Skeletal muscle satellite cell (primary cell): ENCODE data around the gene DNALI1.

Source experiments
- H3K27me3 ChIP-seq: 2 replicates; pipeline ENCODE4 v1.7.0; 2013; ENCODE audit warnings: low read length; ENCODE audit not compliant: control insufficient read depth, insufficient read depth
- H3K36me3 ChIP-seq: 2 replicates; pipeline ENCODE4 v1.7.0; 2013; ENCODE audit warnings: mild to moderate bottlenecking, control low read depth, low read length; ENCODE audit not compliant: insufficient read depth
- H3K4me1 ChIP-seq: 2 replicates; pipeline ENCODE4 v1.7.0; 2013; ENCODE audit warnings: low read length; ENCODE audit not compliant: control insufficient read depth, insufficient read depth
- H3K4me2 ChIP-seq: 2 replicates; pipeline ENCODE4 v1.7.0; 2013; ENCODE audit warnings: mild to moderate bottlenecking, low read length
- H3K4me3 ChIP-seq: 2 replicates; pipeline ENCODE4 v1.7.0; 2013; ENCODE audit warnings: low read length
- H3K9ac ChIP-seq: 2 replicates; pipeline ENCODE4 v1.7.0; 2013; ENCODE audit warnings: mild to moderate bottlenecking, low read depth, low read length, moderate library complexity
- H3K9me3 ChIP-seq: replicated peaks from 2 replicates; pipeline ENCODE4 v1.7.0; 2013; ENCODE audit warnings: mild to moderate bottlenecking, control low read depth, low read length

DNALI1 gene

GRCh38 chr1:37588939-37589338, 32.2 kb downstream of the DNALI1 start:
- Histone ChIP-seq H3K4me2 (no peak overlapping the region), H3K9ac (no peak overlapping the region), H3K36me3 (peaks cover 75% of the 10 kb centered on the region), H3K9me3 (no peaks in the 10 kb centered on the region), H3K4me3 (no peak overlapping the region), H3K27me3 (no peaks in the 10 kb centered on the region), H3K4me1 (peaks cover 5% of the 10 kb centered on the region)

GRCh38 chr1:37593726-37594125, 37.0 kb downstream of the DNALI1 start:
- Histone ChIP-seq H3K27me3 (no peaks in the 10 kb centered on the region), H3K9me3 (no peaks in the 10 kb centered on the region), H3K4me3 (peak overlapping the region; percentile 81), H3K9ac (no peak overlapping the region), H3K4me1 (peaks cover 18% of the 10 kb centered on the region), H3K36me3 (peaks cover 46% of the 10 kb centered on the region), H3K4me2 (peak overlapping the region; percentile 94)

- H3K9me3 ChIP-seq: no peaks in the 10 kb centered on the region
- H3K4me2 ChIP-seq: peak within 1 kb of the TSS; percentile 94
- H3K27me3 ChIP-seq: peaks cover 5% of the 10 kb centered on the region
- H3K4me3 ChIP-seq: peak within 1 kb of the TSS; percentile 81
- H3K9ac ChIP-seq: peak within 1 kb of the TSS; percentile 92
- H3K36me3 ChIP-seq: peaks cover 31% of the 10 kb centered on the region
- peaks cover 18% of the 10 kb centered on the region for H3K4me1 ChIP-seq
Observed at GRCh38 chr1:37595440-37596181, 38.9 kb downstream of the DNALI1 start, which contains the start of gene GNL2. GNL2 (minus strand) TSS chr1:37595937; CDS start chr1:37595822, 115 bp downstream.

- H3K4me2 ChIP-seq: peak overlapping the region; percentile 94
- H3K36me3 ChIP-seq: peaks cover 25% of the 10 kb centered on the region
- H3K4me3 ChIP-seq: peak overlapping the region; percentile 81
- H3K4me1 ChIP-seq: peaks cover 18% of the 10 kb centered on the region
- H3K27me3 ChIP-seq: peaks cover 11% of the 10 kb centered on the region
- no peaks in the 10 kb centered on the region for H3K9me3 ChIP-seq
- peak overlapping the region; percentile 92 for H3K9ac ChIP-seq
Observed at GRCh38 chr1:37596182-37596667, 39.5 kb downstream of the DNALI1 start.

- H3K4me2 ChIP-seq: no peak overlapping the region
- peaks cover 5% of the 10 kb centered on the region for H3K4me1 ChIP-seq
- no peak overlapping the region for H3K9ac ChIP-seq
- peaks cover 35% of the 10 kb centered on the region for H3K27me3 ChIP-seq
- H3K4me3 ChIP-seq: no peak overlapping the region
- no peaks in the 10 kb centered on the region for H3K9me3 ChIP-seq
- H3K36me3 ChIP-seq: no peaks in the 10 kb centered on the region
Observed at GRCh38 chr1:37599940-37600339, 43.2 kb downstream of the DNALI1 start.

GRCh38 chr1:37601441-37601840, 44.7 kb downstream of the DNALI1 start:
- H3K4me3 ChIP-seq: no peak overlapping the region
- H3K9ac ChIP-seq: no peak overlapping the region
- H3K9me3 ChIP-seq: no peaks in the 10 kb centered on the region
- H3K4me1 ChIP-seq: no peaks in the 10 kb centered on the region
- peaks cover 45% of the 10 kb centered on the region for H3K27me3 ChIP-seq
- H3K36me3 ChIP-seq: no peaks in the 10 kb centered on the region
- no peak overlapping the region for H3K4me2 ChIP-seq

GRCh38 chr1:37602750-37603694, 46.3 kb downstream of the DNALI1 start:
- peaks cover 61% of the 10 kb centered on the region for H3K27me3 ChIP-seq
- no peak overlapping the region for H3K9ac ChIP-seq
- H3K4me1 ChIP-seq: no peaks in the 10 kb centered on the region
- no peaks in the 10 kb centered on the region for H3K36me3 ChIP-seq
- no peak overlapping the region for H3K4me3 ChIP-seq
- H3K9me3 ChIP-seq: no peaks in the 10 kb centered on the region
- no peak overlapping the region for H3K4me2 ChIP-seq

GRCh38 chr1:37605061-37605650, 48.4 kb downstream of the DNALI1 start:
- H3K4me3 ChIP-seq: no peak overlapping the region
- no peaks in the 10 kb centered on the region for H3K9me3 ChIP-seq
- H3K9ac ChIP-seq: no peak overlapping the region
- peaks cover 78% of the 10 kb centered on the region for H3K27me3 ChIP-seq
- no peak overlapping the region for H3K4me2 ChIP-seq
- H3K36me3 ChIP-seq: no peaks in the 10 kb centered on the region
- no peaks in the 10 kb centered on the region for H3K4me1 ChIP-seq

GRCh38 chr1:37605806-37606474, 49.2 kb downstream of the DNALI1 start:
- Histone ChIP-seq H3K36me3 (no peaks in the 10 kb centered on the region), H3K4me3 (no peak overlapping the region), H3K27me3 (peaks cover 73% of the 10 kb centered on the region), H3K4me1 (no peaks in the 10 kb centered on the region), H3K9ac (no peak overlapping the region), H3K4me2 (no peak overlapping the region), H3K9me3 (no peaks in the 10 kb centered on the region)

GRCh38 chr1:37606481-37607263, 49.9 kb downstream of the DNALI1 start:
- H3K27me3 ChIP-seq: peaks cover 74% of the 10 kb centered on the region
- H3K4me3 ChIP-seq: no peak overlapping the region
- H3K9me3 ChIP-seq: no peaks in the 10 kb centered on the region
- H3K4me2 ChIP-seq: no peak overlapping the region
- no peaks in the 10 kb centered on the region for H3K36me3 ChIP-seq
- H3K9ac ChIP-seq: no peak overlapping the region
- H3K4me1 ChIP-seq: no peaks in the 10 kb centered on the region
